Activated T-helper 17 cell treated with anti-CD3 and anti-CD28 coated beads, Interleukin-2, amount 50 U/mL, for 72 hours (primary cell): ENCODE results near the gene GRAP2. TPM values are rescaled to one million over a fixed set of nuclear protein-coding genes. Genes with fewer than 3 reads are reported as not detected.
"Not testable (repeated sequence)": the region's sequence is repeated elsewhere in the genome, so short reads cannot be mapped to it uniquely, and the experiment has no call there.

Experiments
- ATAC-seq: fragments of 150-1000 bp; cut with Tn5 transposase; replicated peaks from 2 replicates; pipeline ENCODE4 v1.10.0; 2021; ENCODE audit warnings: mild to moderate bottlenecking, moderate library complexity
- H3K27ac Mint-ChIP-seq: one replicate; pipeline ENCODE4 v1.8.0; 2022; ENCODE audit warnings: mixed read lengths
- H3K27me3 Mint-ChIP-seq: one replicate; pipeline ENCODE4 v1.8.0; 2022; ENCODE audit warnings: mixed read lengths
- H3K36me3 Mint-ChIP-seq: one replicate; pipeline ENCODE4 v1.8.0; 2022; ENCODE audit warnings: low read depth, mild to moderate bottlenecking, mixed read lengths
- H3K4me1 Mint-ChIP-seq: one replicate; pipeline ENCODE4 v1.8.0; 2022; ENCODE audit warnings: mixed read lengths
- H3K4me3 Mint-ChIP-seq: one replicate; pipeline ENCODE4 v1.8.0; 2022; ENCODE audit warnings: mild to moderate bottlenecking, mixed read lengths
- H3K9me3 Mint-ChIP-seq: one replicate; pipeline ENCODE4 v1.8.0; 2022; ENCODE audit warnings: mixed read lengths
- total RNA-seq, 2 donors: library from RNA; stranded (reverse); gene quantifications; one replicate each; pipeline ENCODE4 v1.2.3, GENCODE V29; 2022

GRAP2 gene
- total RNA-seq, 2 donors from 2014 or later: 50.7 to 94.2 TPM

GRCh38 chr22:39939830-39940229 is 38.9 kb downstream of the GRAP2 start:
- ATAC-seq: no peak
- peak overlapping the region; percentile 83 for H3K4me3 Mint-ChIP-seq

GRCh38 chr22:39940757-39941305 is 39.9 kb downstream of the GRAP2 start:
- peaks cover 13% of the 10 kb centered on the region for H3K36me3 Mint-ChIP-seq
- H3K4me1 Mint-ChIP-seq: peaks cover 72% of the 10 kb centered on the region
- peak overlapping the region; percentile 77 for H3K27ac Mint-ChIP-seq
- peak overlapping the region; percentile 83 for H3K4me3 Mint-ChIP-seq
- H3K9me3 Mint-ChIP-seq: no peaks in the 10 kb centered on the region
- H3K27me3 Mint-ChIP-seq: no peaks in the 10 kb centered on the region
- ATAC-seq: peak; percentile 22

More at GRCh38 chr22:39939830-39940229, 38.9 kb downstream of the GRAP2 start:
- H3K4me1 Mint-ChIP-seq: peaks cover 74% of the 10 kb centered on the region
- H3K9me3 Mint-ChIP-seq: no peaks in the 10 kb centered on the region
- no peaks in the 10 kb centered on the region for H3K27me3 Mint-ChIP-seq
- H3K27ac Mint-ChIP-seq: peak overlapping the region; percentile 77
- peaks cover 7% of the 10 kb centered on the region for H3K36me3 Mint-ChIP-seq

DNA sequence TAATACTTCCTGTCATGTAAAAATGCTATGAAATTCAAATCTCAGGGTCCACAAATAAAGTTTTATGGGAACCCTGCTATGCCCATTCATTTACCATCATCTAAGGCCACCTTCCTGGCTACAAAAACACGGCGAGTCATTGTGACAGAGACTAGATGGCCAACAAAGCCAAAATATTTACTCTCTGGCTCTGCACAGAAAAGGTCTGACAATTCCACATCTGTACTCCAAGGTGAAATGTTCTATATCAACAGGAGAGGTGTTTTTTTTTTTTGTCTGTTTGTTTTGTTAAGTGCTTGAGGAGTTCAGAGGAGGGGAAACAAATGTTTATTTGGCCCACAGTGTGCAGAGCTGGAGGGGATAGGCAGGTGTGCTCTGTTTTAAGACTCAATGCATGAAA is 40.7 kb downstream of the GRAP2 start:
- H3K27me3 Mint-ChIP-seq: no peaks in the 10 kb centered on the region
- ATAC-seq: no peak
- H3K4me1 Mint-ChIP-seq: peaks cover 68% of the 10 kb centered on the region
- H3K27ac Mint-ChIP-seq: peak overlapping the region; percentile 77
- peaks cover 9% of the 10 kb centered on the region for H3K36me3 Mint-ChIP-seq
- peak overlapping the region; percentile 83 for H3K4me3 Mint-ChIP-seq
- H3K9me3 Mint-ChIP-seq: no peaks in the 10 kb centered on the region

DNA sequence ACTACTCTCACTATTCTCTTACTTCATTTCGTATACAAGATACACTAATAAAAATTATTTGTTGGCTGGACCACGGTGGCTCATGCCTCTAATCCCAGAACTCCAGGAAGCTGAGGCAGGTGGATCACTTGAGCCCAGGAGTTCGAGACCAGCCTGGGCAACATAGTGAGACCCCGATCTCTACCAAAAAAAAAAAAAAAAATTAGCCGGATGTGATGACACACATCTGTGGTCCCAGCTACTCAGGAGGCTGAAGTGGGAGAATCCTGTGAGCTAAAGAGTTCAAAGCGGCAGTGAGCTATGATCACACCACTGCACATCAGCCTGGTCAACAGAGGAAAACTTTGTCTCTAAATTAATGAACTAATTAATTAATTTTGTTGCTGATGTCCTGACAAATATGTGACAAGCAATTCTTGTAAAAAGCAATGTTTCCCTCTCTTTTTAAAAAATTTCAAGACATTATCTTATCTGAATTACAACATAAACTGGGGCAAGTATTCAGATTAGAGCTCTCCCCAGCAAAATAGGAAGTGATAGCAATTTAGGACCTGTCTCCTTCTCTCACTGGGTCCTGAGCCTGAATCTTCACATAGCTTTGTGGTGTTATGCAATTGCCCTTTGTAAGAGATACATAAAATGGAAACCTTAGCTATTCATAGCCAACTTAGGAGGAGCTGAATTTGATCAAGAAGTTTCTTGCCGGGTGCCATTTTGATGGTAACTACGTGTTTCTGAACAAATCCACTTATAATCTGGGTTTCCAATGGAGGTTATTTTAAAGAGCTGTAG is 41.8 kb downstream of the GRAP2 start:
- Mint-ChIP-seq H3K9me3 (no peaks in the 10 kb centered on the region), H3K27me3 (no peaks in the 10 kb centered on the region), H3K4me1 (peaks cover 65% of the 10 kb centered on the region), H3K27ac (peak overlapping the region; percentile 77), H3K4me3 (peak overlapping the region; percentile 83), H3K36me3 (peaks cover 15% of the 10 kb centered on the region)
- ATAC-seq: peak; percentile 49

GRCh38 chr22:39943337-39943736 is 42.5 kb downstream of the GRAP2 start:
- Mint-ChIP-seq H3K36me3 (peaks cover 16% of the 10 kb centered on the region), H3K4me3 (peak overlapping the region; percentile 83), H3K27me3 (no peaks in the 10 kb centered on the region), H3K27ac (peak overlapping the region; percentile 77), H3K4me1 (peaks cover 58% of the 10 kb centered on the region), H3K9me3 (no peaks in the 10 kb centered on the region)
- no peak for ATAC-seq

DNA sequence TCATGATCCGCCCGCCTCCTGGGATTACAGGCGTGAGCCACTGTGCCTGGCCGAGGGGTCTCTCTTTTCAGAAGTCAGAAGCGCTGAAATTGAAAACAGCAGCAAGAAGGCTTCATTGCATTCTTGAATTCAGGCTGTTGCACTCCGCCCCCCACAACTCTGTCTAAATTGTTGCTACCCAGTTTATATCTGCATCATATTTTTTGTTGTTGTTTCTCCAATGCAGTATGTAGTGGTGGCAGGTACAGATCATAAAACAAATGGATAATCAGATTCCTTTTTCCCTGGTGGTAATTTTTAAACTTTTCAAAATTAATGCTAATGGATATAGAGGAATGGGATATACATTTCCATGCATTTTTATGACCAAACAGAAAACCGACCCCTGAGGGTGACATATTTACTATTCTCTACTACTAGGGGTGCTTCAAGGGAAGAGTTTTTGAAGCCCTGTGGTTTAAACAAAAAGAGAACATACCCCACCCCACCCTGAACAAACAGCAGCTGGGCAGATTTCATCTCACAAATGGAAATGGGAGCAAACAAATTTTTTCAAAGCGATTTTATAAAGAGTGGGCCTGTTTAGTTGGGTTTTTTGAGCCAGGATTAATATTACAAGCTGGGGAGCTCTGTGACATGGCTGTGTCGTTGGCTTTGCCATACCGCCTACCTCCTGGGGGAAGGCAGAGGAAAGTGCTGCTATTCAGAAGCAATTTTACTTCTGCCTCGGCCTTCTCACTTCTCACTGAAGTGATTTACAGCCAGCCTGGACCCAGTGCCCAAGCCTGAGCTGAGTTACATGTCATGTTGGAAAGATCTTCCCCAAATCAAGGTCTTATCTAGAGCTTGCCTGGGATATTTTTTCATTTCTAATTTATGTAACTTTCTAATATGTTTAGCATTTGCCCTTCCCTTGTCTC is 43.3 kb downstream of the GRAP2 start:
- Mint-ChIP-seq H3K9me3 (no peaks in the 10 kb centered on the region), H3K4me3 (peak overlapping the region; percentile 83), H3K4me1 (peaks cover 61% of the 10 kb centered on the region), H3K36me3 (peaks cover 25% of the 10 kb centered on the region), H3K27me3 (no peaks in the 10 kb centered on the region), H3K27ac (peak overlapping the region; percentile 77)
- no peak for ATAC-seq

DNA sequence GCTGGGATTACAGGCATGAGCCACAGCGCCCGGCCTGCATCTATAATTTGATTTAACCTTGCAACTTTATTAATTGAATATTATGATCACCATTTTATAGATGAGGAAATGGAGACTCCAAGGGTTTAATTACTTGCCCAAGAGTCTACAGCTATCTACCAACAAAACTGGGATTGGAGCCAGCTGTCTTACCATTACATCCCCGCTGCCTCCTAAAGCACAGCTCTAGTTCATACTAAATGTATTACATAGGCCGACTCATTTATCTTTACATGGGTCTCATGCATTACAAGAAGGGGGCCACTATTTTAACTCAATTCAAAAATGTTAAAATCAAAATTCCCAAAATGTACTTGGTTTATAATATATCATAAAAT is 45.2 kb downstream of the GRAP2 start:
- H3K4me1 Mint-ChIP-seq: peaks cover 67% of the 10 kb centered on the region
- H3K27ac Mint-ChIP-seq: peak overlapping the region; percentile 82
- no peak for ATAC-seq
- H3K9me3 Mint-ChIP-seq: no peaks in the 10 kb centered on the region
- peaks cover 44% of the 10 kb centered on the region for H3K36me3 Mint-ChIP-seq
- H3K4me3 Mint-ChIP-seq: peak overlapping the region; percentile 83
- no peaks in the 10 kb centered on the region for H3K27me3 Mint-ChIP-seq

DNA sequence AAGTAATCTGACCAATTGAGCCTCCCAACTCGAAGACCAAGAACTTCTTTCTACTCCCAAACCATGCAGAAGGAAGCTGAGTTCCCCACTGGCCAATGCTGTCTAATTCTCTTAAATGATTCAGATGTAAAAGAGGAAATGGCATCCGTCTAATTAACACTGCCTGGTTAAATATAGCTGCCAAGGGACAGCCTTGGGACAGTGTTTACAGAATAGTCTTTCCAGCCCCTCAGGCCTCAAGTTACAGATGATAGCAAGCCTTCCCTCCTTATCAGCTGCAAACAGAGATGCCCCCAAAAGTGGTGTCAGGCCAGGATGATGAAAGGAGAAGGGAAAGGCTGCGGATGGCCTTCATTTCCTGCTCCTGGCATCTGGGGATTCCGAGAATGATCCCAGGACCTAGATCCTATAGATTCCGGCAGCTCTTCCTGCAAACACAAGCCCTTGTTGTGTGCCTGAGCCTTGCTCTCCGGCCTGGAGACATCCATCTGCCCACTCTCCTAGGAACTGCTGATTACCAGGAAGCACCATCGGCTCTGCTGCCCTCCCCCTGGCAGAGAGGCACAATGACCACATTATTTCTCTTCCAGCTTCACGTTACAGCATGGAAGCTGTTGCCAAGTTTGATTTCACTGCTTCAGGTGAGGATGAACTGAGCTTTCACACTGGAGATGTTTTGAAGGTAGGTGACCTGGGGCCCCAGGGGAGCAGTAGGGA is 45.8 kb downstream of the GRAP2 start:
- H3K4me3 Mint-ChIP-seq: peak overlapping the region; percentile 83
- H3K36me3 Mint-ChIP-seq: peaks cover 50% of the 10 kb centered on the region
- H3K9me3 Mint-ChIP-seq: no peaks in the 10 kb centered on the region
- H3K27ac Mint-ChIP-seq: peak overlapping the region; percentile 82
- ATAC-seq: no peak
- no peaks in the 10 kb centered on the region for H3K27me3 Mint-ChIP-seq
- peaks cover 68% of the 10 kb centered on the region for H3K4me1 Mint-ChIP-seq

DNA sequence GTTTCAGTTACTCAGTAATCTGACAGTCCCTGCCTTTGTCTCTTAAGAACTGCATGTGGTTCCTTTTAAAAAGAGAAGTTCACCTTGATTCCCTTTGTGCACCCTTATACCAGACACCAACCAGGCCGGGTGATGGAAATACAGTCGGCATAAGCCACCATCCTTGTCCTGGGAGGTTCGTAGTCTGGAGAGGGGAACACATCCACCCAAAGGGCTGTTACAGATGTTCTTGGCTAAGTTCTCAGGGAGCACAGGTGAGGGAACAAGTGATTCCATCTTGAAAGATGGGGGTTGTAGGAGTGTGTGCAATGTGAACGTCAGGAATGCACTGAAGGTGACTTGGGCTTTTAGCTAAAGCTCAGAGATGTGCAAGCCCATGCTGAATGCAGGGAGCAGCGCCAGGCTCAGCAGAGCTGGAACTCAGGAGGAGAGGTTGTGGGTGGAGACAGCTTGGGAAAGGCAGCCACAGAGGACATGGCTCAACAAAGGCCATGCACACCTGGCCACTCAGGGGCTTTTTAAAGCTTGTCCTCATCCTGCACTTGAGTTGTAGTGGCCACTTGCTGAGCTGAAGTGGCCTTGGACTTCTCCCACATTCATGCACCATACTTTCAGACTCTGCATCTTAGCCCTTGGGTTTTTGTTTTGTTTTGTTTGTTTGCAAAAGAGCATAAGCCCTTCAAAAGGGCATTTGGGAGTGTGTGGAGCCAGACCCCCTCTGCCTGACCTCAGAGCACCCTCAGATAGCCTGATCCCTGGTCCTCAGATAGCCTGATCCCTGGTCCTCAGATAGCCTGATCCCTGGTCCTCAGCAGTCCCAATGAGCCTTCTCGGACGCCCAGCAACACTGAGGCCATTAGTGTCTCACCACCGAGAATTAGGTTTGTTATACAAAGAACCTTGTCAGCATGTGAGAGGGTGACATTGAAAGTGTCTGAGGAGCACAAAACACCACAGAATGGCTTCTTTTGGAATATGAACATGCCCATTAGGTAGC is 46.6 kb downstream of the GRAP2 start:
- no peak for ATAC-seq
- peaks cover 70% of the 10 kb centered on the region for H3K4me1 Mint-ChIP-seq
- H3K9me3 Mint-ChIP-seq: no peaks in the 10 kb centered on the region
- no peaks in the 10 kb centered on the region for H3K27me3 Mint-ChIP-seq
- peak overlapping the region; percentile 82 for H3K27ac Mint-ChIP-seq
- peak overlapping the region; percentile 83 for H3K4me3 Mint-ChIP-seq
- H3K36me3 Mint-ChIP-seq: peaks cover 54% of the 10 kb centered on the region

DNA sequence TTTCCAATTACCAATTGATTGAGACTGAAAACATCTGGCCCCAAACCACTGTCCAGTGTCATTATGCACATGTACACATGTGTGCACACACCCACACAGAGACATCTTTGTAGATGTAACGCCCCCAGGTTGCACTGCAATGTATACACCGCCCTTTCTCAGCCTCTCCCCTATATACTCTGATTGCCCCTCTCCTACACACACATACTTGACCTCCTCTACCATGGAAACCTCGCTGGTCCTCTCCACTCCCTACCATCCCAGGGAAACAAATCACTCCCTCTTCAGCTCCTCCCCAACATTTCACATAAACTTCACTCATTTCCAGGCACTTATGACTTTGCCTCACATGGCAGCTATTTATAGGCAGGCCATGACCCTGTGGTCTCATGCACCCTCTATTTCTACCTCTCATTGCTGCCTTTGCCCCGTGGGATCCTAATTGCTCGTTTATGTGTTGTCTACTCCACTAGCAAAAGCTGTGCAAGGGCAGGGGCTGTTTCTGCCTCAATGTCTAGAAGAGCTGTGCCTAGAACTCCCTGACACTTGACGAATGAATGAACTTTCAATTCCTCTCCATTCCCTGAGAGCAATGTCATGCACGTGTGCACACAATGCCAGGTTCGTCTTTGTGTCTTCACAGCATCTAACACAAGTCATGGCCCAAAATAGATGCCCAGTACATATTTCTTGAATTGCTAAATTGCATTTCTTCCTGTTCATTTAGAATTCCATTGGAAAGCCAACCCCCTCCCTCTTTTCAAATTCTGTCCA is 49.3 kb downstream of the GRAP2 start:
- Mint-ChIP-seq H3K9me3 (no peaks in the 10 kb centered on the region), H3K27me3 (no peaks in the 10 kb centered on the region), H3K36me3 (peaks cover 75% of the 10 kb centered on the region), H3K27ac (peak overlapping the region; percentile 33), H3K4me3 (peak overlapping the region; percentile 74), H3K4me1 (peaks cover 67% of the 10 kb centered on the region)
- ATAC-seq: no peak

- H3K4me1 Mint-ChIP-seq: peaks cover 64% of the 10 kb centered on the region
- peak; percentile 72 for ATAC-seq
- peak overlapping the region; percentile 59 for H3K27ac Mint-ChIP-seq
- peaks cover 87% of the 10 kb centered on the region for H3K36me3 Mint-ChIP-seq
- not testable (repeated sequence) for H3K9me3 Mint-ChIP-seq, H3K27me3 Mint-ChIP-seq
- peak overlapping the region; percentile 74 for H3K4me3 Mint-ChIP-seq
Measured at GRCh38 chr22:39951603-39952293, 50.9 kb downstream of the GRAP2 start.

DNA sequence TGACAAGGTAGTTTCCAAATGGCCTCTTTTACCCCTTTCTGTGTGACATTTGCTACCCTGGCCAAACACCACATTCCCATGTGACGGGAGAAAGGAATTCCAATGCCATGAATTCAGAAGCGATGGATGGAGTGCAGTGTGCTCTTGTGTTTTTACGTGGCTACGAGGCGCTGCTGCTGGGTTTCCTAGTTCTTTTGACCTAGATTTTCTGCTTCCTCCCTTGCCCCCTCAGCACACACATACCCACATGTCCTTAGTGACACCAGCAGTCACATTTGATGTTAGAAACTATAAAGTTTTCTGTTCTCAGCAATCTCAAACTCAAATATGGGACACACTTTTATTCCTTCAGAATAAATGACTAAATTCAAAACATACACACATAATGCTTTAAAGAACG is 51.5 kb downstream of the GRAP2 start:
- Mint-ChIP-seq H3K4me1 (peaks cover 64% of the 10 kb centered on the region), H3K9me3 (no peaks in the 10 kb centered on the region), H3K36me3 (peaks cover 87% of the 10 kb centered on the region), H3K4me3 (peak overlapping the region; percentile 74), H3K27me3 (no peaks in the 10 kb centered on the region), H3K27ac (peak overlapping the region; percentile 72)
- peak; percentile 16 for ATAC-seq
